Fibroblast of lung (primary cell): ENCODE measurements around the gene PTPRF. TPM values are rescaled to one million over a fixed set of nuclear protein-coding genes. Genes with fewer than 3 reads are reported as not detected.

ENCODE experiments used
- DNase-seq, 2 donors: peaks; one replicate each; pipeline versions ENCODE4 v3.0.0 to v3.0.0-alpha.2; 2010; ENCODE audit warnings: low read depth in 2 of 2
- H2AFZ ChIP-seq: 2 replicates; pipeline ENCODE4 v1.5.1; 2012; ENCODE audit warnings: low read length, control low read depth, inconsistent platforms
- H3K27ac ChIP-seq: 2 replicates; pipeline ENCODE4 v1.5.1; 2011; ENCODE audit warnings: low read length, control low read depth; ENCODE audit not compliant: insufficient read depth
- H3K27me3 ChIP-seq: 2 replicates; pipeline ENCODE4 v1.5.1; 2011; ENCODE audit warnings: mild to moderate bottlenecking, low read length; ENCODE audit not compliant: control insufficient read depth, insufficient read depth
- H3K36me3 ChIP-seq: 2 replicates; pipeline ENCODE4 v1.5.1; 2011; ENCODE audit warnings: low read length; ENCODE audit not compliant: control insufficient read depth, insufficient read depth
- H3K4me1 ChIP-seq: 2 replicates; pipeline ENCODE4 v1.5.1; 2011; ENCODE audit warnings: low read length; ENCODE audit not compliant: control insufficient read depth, insufficient read depth; ENCODE audit errors: extremely low read depth
- H3K4me2 ChIP-seq: 2 replicates; pipeline ENCODE4 v1.5.1; 2011; ENCODE audit warnings: low read length, control low read depth; ENCODE audit not compliant: insufficient read depth; ENCODE audit errors: extremely low read depth
- H3K4me3 ChIP-seq, 4 experiments: fragments of 200-600 bp in 1 of 4; sonication (generic) in 1 of 4; replicated peaks in 1 of 4; 2 replicates each; pipeline ENCODE4 v1.5.1; 2011 to 2016; ENCODE audit warnings: low read length in 4 of 4, low read depth in 3 of 4, mild to moderate bottlenecking in 3 of 4, control low read depth in 2 of 4, inconsistent platforms in 1 of 4, mixed read lengths in 1 of 4; ENCODE audit not compliant: insufficient read depth in 1 of 4; ENCODE audit errors: control extremely low read depth in 1 of 4
- H3K79me2 ChIP-seq: 2 replicates; pipeline ENCODE4 v1.5.1; 2012; ENCODE audit warnings: mild to moderate bottlenecking, low read length, inconsistent platforms; ENCODE audit not compliant: control insufficient read depth, insufficient read depth
- H3K9ac ChIP-seq: 2 replicates; pipeline ENCODE4 v1.5.1; 2011; ENCODE audit warnings: mild to moderate bottlenecking, low read length, control low read depth; ENCODE audit not compliant: insufficient read depth
- H3K9me3 ChIP-seq: 2 replicates; pipeline ENCODE4 v1.5.1; 2012; ENCODE audit warnings: low read depth, low read length; ENCODE audit not compliant: control insufficient read depth, insufficient read depth
- H4K20me1 ChIP-seq: 2 replicates; pipeline ENCODE4 v1.5.1; 2011; ENCODE audit warnings: low read length; ENCODE audit not compliant: control insufficient read depth, insufficient read depth; ENCODE audit errors: extremely low read depth
- CTCF ChIP-seq, 2 donors: IDR thresholded peaks in 1 of 2; conservative IDR thresholded peaks in 1 of 2; 1 replicate in 1 of 2; 2 replicates in 1 of 2; pipeline ENCODE4 v1.5.1; 2011 to 2012; ENCODE audit warnings: low read length in 2 of 2, control low read depth in 1 of 2, inconsistent platforms in 1 of 2, low read depth in 1 of 2, mild to moderate bottlenecking in 1 of 2
- EZH2 ChIP-seq: IDR thresholded peaks from 2 replicates; pipeline ENCODE4 v1.5.1; 2012; ENCODE audit warnings: low read length, control low read depth, mild to moderate bottlenecking; ENCODE audit errors: missing control alignments
- polyA plus RNA-seq, 2 donors: library from polyadenylated mRNA; depleted of rRNA in 1 of 2; stranded (reverse) in 1 of 2; unstranded in 1 of 2; fragments of >200 nt; gene quantifications; 2 replicates each; pipeline ENCODE4 v1.2.1, GENCODE V29; 2011 to 2012; ENCODE audit warnings: missing spikeins in 1 of 2
- total RNA-seq: library from RNA; depleted of rRNA; stranded (reverse); fragments of >200 nt; gene quantifications from 2 replicates; pipeline ENCODE4 v1.2.1, GENCODE V29; 2014

PTPRF gene
- total and polyA plus RNA-seq, 2 donors (not counting 1 experiment from before 2014, with no cell fraction given) = 45.2 to 52.0 TPM

DNA sequence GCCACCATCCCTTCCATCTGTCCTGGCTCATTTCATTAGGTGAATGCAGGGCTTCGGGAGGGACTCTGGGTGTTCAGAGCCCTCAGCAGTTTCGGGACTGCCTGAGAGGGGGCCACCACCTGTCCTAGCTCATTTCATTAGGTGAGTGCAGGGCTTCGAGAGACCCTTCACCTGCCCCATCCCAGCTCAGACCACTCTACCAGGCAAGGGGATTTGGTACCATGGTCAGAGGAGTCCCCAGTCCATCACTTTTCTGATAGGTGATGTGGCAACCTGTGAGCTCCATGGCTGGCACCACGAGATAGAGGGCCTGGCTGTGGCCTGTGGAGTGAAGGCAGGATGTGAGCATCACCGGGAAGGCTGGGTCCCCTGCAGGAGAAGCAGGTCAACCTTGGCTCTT is 86.3 kb downstream of the PTPRF start:
- Histone ChIP-seq H3K27me3 (no peaks in the 10 kb centered on the region), H3K79me2 (no peaks in the 10 kb centered on the region), H3K4me1 (no peaks in the 10 kb centered on the region), H3K9me3 (no peaks in the 10 kb centered on the region), H4K20me1 (no peaks in the 10 kb centered on the region), H3K9ac (no peak overlapping the region), H3K4me3 (no peak overlapping the region), H3K27ac (no peak overlapping the region), H3K36me3 (peaks cover 17% of the 10 kb centered on the region), H3K4me2 (no peak overlapping the region), H2AFZ (no peak overlapping the region)
- TF ChIP-seq EZH2 (no peak), CTCF (conservative IDR thresholded peaks at IDR 0.05 in 1 of 2, IDR thresholded peaks at IDR 0.05 in 1 of 2; ENCODE audit: low read depth in 1 of 2, low read length in 2 of 2) (no peak)
- no peak for DNase-seq

DNA sequence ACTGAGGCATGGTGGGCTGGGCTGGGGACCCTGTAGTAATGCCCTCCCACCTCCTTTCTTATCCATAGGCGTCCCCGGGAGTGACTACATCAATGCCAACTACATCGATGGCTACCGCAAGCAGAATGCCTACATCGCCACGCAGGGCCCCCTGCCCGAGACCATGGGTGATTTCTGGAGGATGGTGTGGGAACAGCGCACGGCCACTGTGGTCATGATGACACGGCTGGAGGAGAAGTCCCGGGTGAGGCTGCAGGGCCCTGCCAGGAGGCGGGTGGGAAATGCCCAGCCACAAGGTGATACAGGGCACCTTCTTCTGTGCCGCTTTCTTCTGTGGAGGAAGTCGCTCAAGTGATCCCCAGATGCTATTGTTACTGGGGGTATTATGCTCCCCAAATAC is 87.0 kb downstream of the PTPRF start:
- H3K4me1 ChIP-seq = no peaks in the 10 kb centered on the region
- H3K27me3 ChIP-seq = no peaks in the 10 kb centered on the region
- no peak overlapping the region for H2AFZ ChIP-seq
- H3K79me2 ChIP-seq = no peaks in the 10 kb centered on the region
- no peak overlapping the region for H3K4me2 ChIP-seq
- no peaks in the 10 kb centered on the region for H3K9me3 ChIP-seq
- TF ChIP-seq CTCF (conservative IDR thresholded peaks at IDR 0.05 in 1 of 2, IDR thresholded peaks at IDR 0.05 in 1 of 2; ENCODE audit: low read depth in 1 of 2, low read length in 2 of 2) = no peak
- TF ChIP-seq EZH2 = no peak
- no peak overlapping the region for H3K27ac ChIP-seq
- peaks cover 17% of the 10 kb centered on the region for H3K36me3 ChIP-seq
- H3K9ac ChIP-seq = no peak overlapping the region
- DNase-seq = no peak
- no peaks in the 10 kb centered on the region for H4K20me1 ChIP-seq
- H3K4me3 ChIP-seq = no peak overlapping the region

GRCh38 chr1:43618521-43619313 is 88.0 kb downstream of the PTPRF start:
- DNase-seq = no peak

More at GRCh38 chr1:43618521-43619313, 88.0 kb downstream of the PTPRF start:
- H3K9ac ChIP-seq = no peak overlapping the region
- H4K20me1 ChIP-seq = no peaks in the 10 kb centered on the region
- no peaks in the 10 kb centered on the region for H3K27me3 ChIP-seq
- no peak overlapping the region for H3K4me2 ChIP-seq
- H3K9me3 ChIP-seq = no peaks in the 10 kb centered on the region
- TF ChIP-seq EZH2 (no peak), CTCF (conservative IDR thresholded peaks at IDR 0.05 in 1 of 2, IDR thresholded peaks at IDR 0.05 in 1 of 2; ENCODE audit: low read depth in 1 of 2, low read length in 2 of 2) (no peak)
- H3K4me1 ChIP-seq = no peaks in the 10 kb centered on the region
- no peaks in the 10 kb centered on the region for H3K79me2 ChIP-seq
- H3K36me3 ChIP-seq = peaks cover 12% of the 10 kb centered on the region
- no peak overlapping the region for H2AFZ ChIP-seq
- H3K4me3 ChIP-seq = no peak overlapping the region
- H3K27ac ChIP-seq = no peak overlapping the region
